Measurements from ENCODE around the gene MCCD1. TPM values are rescaled to one million over a fixed set of nuclear protein-coding genes. Genes with fewer than 3 reads are reported as not detected.

The MCCD1 gene
- total and polyA plus RNA-seq, 2 of the 13 experiments (the other 11 are each of a cell fraction or from before 2014, with no cell fraction given), result 0.15 TPM; not detected in 1

GRCh38 chr6:31559958-31560696 is 31.4 kb downstream of the MCCD1 start (continued):
- TF ChIP-seq ARID4A (CRISPR knock-in tag; IDR thresholded peaks at IDR 0.05; ENCODE audit: borderline replicate concordance), result no peak
- TF ChIP-seq ZNF432 (CRISPR knock-in tag; IDR thresholded peaks at IDR 0.05; ENCODE audit: borderline replicate concordance), result no peak
- TF ChIP-seq DMTF1 (CRISPR knock-in tag; IDR thresholded peaks at IDR 0.05), result no peak
- TF ChIP-seq ZNF724P (CRISPR knock-in tag; IDR thresholded peaks at IDR 0.05; ENCODE audit: borderline replicate concordance), result no peak
- TF ChIP-seq SMARCE1 (IDR thresholded peaks at IDR 0.05; ENCODE audit: borderline replicate concordance), result no peak
- TF ChIP-seq ATF7 (IDR thresholded peaks at IDR 0.05), result no peak
- TF ChIP-seq ATF7 (CRISPR knock-in tag; IDR thresholded peaks at IDR 0.05), result no peak
- TF ChIP-seq RARA (CRISPR knock-in tag; IDR thresholded peaks at IDR 0.05), result peak; percentile 42; the same call in 1 of the 2 replicates
- no peak for TF ChIP-seq ZNF317 (CRISPR knock-in tag; IDR thresholded peaks at IDR 0.05)
- no peak for TF ChIP-seq ZNF605 (CRISPR knock-in tag; IDR thresholded peaks at IDR 0.05)
- TF ChIP-seq PRDM10 (CRISPR knock-in tag; IDR thresholded peaks at IDR 0.05; ENCODE audit: low read depth), result no peak
- no peak for TF ChIP-seq ZBTB26 (CRISPR knock-in tag; IDR thresholded peaks at IDR 0.05; ENCODE audit: borderline replicate concordance)
- TF ChIP-seq ZBTB42 (CRISPR knock-in tag; IDR thresholded peaks at IDR 0.05), result no peak
- no peak for TF ChIP-seq ZFP41 (CRISPR knock-in tag; IDR thresholded peaks at IDR 0.05; ENCODE audit: borderline replicate concordance)
- no peak for TF ChIP-seq ZNF839 (CRISPR knock-in tag; IDR thresholded peaks at IDR 0.05; ENCODE audit: borderline replicate concordance)
- TF ChIP-seq NR2C2 (CRISPR knock-in tag; IDR thresholded peaks at IDR 0.05; ENCODE audit: borderline replicate concordance), result no peak
- no peak for TF ChIP-seq ZNF367 (CRISPR knock-in tag; IDR thresholded peaks at IDR 0.05; ENCODE audit: borderline replicate concordance)
- no peak for TF ChIP-seq ZNF225 (CRISPR knock-in tag; IDR thresholded peaks at IDR 0.05)

All from HepG2 (cell line).